Stomach (tissue), 4 donors: ENCODE results near the gene KCNG3.

ENCODE experiments used
- CTCF ChIP-seq, 7 experiments: fragments of 450-650 bp in 4 of 7; fragments of 200-600 bp in 3 of 7; sonication (generic) in 3 of 7; IDR thresholded peaks; one replicate each; pipeline ENCODE4 v1.5.1; 2016 to 2019; ENCODE audit warnings: antibody characterized with exemption in 7 of 7, control low read depth in 2 of 7, mild to moderate bottlenecking in 1 of 7
- POLR2AphosphoS5 ChIP-seq, 3 donors: sonication (generic); formaldehyde crosslinking; IDR thresholded peaks; one replicate each; pipeline ENCODE4 v1.6.1; 2016; ENCODE audit warnings: antibody characterized with exemption in 3 of 3

GRCh38 chr2:42446503-42447271 is 47.1 kb downstream of the KCNG3 start:
- TF ChIP-seq CTCF (IDR thresholded peaks at IDR 0.05): no peak
- TF ChIP-seq POLR2AphosphoS5 (IDR thresholded peaks at IDR 0.05): no peak
